Measurements from ENCODE around the gene IRAK4.
"Not testable (repeated sequence)": the region's sequence is repeated elsewhere in the genome, so short reads cannot be mapped to it uniquely, and the experiment has no call there.

Gene IRAK4

GRCh38 chr12:43758728-43759563 is at the start of gene IRAK4, which contains the start of gene PUS7L:
IRAK4 (plus strand) TSS chr12:43758951; CDS start chr12:43768112, 9,161 bp downstream.
PUS7L (minus strand) TSS chr12:43758790; CDS start chr12:43755245, 3,545 bp downstream.
- intact Hi-C loops (cut with DNase I): loop anchor here (5.0 to 10.0 kb wide), 2 partner anchors 48 to 126 kb away; partner anchors contain the start of gene TWF1
- DNase-seq: peak; percentile 89 to 98 (median 95)

GRCh38 chr12:43711348-43711747 is 47.4 kb upstream of the IRAK4 start:
- DNase-seq: no peak
- intact Hi-C loops (cut with DNase I): no loop called here

GRCh38 chr12:43722621-43723020 is 36.1 kb upstream of the IRAK4 start:
- intact Hi-C loops (cut with DNase I): loop anchor here (10.0 kb wide), 1 partner anchor 278 kb away; no protein-coding TSS in a partner anchor
- no peak for DNase-seq

GRCh38 chr12:43723134-43723533 is 35.6 kb upstream of the IRAK4 start:
- DNase-seq: no peak
- intact Hi-C loops (cut with DNase I): loop anchor here (10.0 kb wide), 1 partner anchor 278 kb away; no protein-coding TSS in a partner anchor

- no peak for DNase-seq
- intact Hi-C loops (cut with DNase I): loop anchor here (10.0 kb wide), 1 partner anchor 283 kb away; no protein-coding TSS in a partner anchor
Observed at GRCh38 chr12:43728117-43728516, 30.6 kb upstream of the IRAK4 start.

DNA sequence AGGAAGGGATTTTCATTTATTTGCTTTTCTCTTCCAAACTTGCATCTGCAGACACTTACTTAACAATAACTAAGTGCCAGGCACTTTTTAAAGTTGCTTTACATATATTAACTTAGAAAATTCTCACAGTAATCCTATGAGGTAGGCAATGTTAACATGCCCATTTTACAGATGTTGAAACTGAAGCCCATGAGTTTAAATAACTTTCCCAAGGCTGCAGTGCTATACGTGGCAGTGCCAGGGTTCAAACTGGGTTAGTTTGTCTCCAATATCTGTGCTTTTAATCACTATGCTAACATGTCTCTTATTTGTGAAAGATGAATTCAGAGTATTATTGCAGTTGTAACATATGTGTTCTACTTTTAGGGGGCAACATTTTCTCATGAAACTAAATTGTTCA is 30.1 kb upstream of the IRAK4 start:
- intact Hi-C loops (cut with DNase I): loop anchor here (10.0 kb wide), 1 partner anchor 284 kb away; no protein-coding TSS in a partner anchor
- DNase-seq: no peak

DNA sequence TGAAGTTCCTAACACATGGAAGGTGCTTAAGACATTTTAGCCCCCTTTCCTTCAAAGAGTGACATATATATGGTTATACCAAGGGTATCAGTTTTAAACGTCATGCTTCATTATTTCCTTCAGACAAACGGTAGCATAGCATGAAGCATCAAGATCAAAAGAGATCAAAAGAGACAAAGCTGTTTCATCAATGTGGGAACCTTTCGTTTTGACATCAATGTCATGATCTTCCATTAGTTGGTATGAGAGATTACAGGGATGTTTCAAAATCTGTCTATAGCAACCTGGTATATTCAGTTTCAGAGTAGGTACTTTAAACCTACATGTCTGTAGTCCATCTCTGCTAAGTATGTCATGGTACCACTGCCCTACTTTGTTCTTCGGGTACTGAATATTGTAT is 28.5 kb upstream of the IRAK4 start:
- intact Hi-C loops (cut with DNase I): no loop called here

GRCh38 chr12:43733687-43734086 is 25.1 kb upstream of the IRAK4 start:
- no peak for DNase-seq

More for the DNA sequence above, 28.5 kb upstream of the IRAK4 start:
- DNase-seq: no peak

GRCh38 chr12:43736927-43737440 is 21.8 kb upstream of the IRAK4 start:
- DNase-seq: no peak
- intact Hi-C loops (cut with DNase I): no loop called here

More at GRCh38 chr12:43733687-43734086, 25.1 kb upstream of the IRAK4 start:
- intact Hi-C loops (cut with DNase I): no loop called here

- DNase-seq: no peak
- intact Hi-C loops (cut with DNase I): no loop called here
Observed at GRCh38 chr12:43737646-43738045, 21.1 kb upstream of the IRAK4 start.

GRCh38 chr12:43740511-43741100 is 18.1 kb upstream of the IRAK4 start:
- DNase-seq: no peak
- intact Hi-C loops (cut with DNase I): no loop called here

GRCh38 chr12:43742106-43742505 is 16.6 kb upstream of the IRAK4 start:
- no peak for DNase-seq
- intact Hi-C loops (cut with DNase I): no loop called here

GRCh38 chr12:43744826-43745225 is 13.9 kb upstream of the IRAK4 start:
- intact Hi-C loops (cut with DNase I): no loop called here
- no peak for DNase-seq

DNA sequence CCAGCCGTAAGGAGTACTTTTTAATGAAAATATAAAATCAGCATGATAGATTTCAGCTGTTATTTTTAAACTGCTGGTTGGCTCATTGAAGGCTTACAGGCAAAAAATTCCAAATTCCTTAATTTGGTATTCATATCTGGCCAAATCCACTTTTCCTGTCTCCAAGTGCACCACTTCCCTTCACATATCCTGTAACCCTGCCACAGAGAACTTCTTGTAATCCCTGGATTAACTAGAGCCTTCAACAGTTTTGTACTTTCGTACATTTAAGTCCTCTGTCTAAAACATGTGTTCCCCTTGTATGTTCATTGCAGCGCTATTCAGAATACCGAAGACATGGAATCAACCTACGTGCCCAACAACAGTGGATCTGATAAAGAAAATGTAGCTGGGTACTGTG is 9.7 kb upstream of the IRAK4 start:
- intact Hi-C loops (cut with DNase I): no loop called here
- no peak for DNase-seq

DNA sequence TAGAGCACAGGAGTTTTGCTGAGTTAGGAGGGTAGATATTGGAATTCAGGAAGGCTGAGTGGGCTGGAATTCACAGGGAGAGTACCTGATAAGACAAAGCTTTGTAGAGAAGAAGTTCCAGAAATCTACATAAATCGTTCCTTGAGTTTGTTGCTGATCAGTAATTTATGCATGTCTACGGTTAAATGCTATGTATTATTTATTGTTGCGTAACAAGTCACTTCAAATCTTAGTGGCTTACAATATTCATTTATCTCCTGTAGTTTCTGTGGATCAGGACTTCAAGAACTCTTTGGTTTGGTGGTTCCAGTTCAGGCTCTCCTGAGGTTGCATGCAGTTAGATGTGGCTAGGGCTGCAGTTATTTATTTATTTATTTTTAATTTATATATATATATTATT is 7.9 kb upstream of the IRAK4 start:
- no peak for DNase-seq
- intact Hi-C loops (cut with DNase I): loop anchor here (10.0 kb wide), 1 partner anchor 134 kb away; no protein-coding TSS in a partner anchor

DNA sequence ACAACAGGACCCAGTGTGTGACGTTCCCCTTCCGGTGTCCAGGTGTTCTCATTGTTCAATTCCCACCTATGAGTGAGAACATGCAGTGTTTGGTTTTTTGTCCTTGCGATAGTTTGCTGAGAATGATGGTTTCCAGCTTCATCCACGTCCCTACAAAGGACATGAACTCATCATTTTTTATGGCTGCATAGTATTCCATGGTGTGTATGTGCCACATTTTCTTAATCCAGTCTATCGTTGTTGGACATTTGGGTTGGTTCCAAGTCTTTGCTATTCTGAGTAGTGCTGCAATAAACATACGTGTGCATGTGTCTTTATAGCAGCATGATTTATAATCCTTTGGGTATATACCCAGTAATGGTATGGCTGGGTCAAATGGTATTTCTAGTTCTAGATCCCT is 7.4 kb upstream of the IRAK4 start:
- intact Hi-C loops (cut with DNase I): loop anchor here (10.0 kb wide), 1 partner anchor 133 kb away; no protein-coding TSS in a partner anchor
- not testable (repeated sequence) for DNase-seq

DNA sequence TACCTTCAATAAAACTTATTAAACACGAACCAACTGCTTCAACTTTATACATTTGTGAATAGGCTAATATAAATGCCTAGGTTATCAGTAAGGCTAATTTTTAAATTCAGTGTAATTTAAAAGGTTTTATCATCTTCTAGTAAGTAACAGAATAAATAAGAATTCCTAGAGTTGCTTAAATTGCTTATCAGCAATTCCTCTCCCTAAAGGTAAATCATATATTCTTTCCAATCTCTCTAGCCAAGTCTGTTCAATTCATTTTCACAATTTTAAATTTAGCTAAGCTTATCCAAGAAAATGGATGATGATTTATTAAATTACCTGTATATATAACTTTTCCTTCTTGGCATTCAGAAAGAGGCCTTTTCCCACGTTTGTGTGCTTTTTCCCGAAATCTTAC is 4.7 kb upstream of the IRAK4 start:
- intact Hi-C loops (cut with DNase I): loop anchor here (10.0 kb wide), 1 partner anchor 131 kb away; no protein-coding TSS in a partner anchor
- no peak for DNase-seq

DNA sequence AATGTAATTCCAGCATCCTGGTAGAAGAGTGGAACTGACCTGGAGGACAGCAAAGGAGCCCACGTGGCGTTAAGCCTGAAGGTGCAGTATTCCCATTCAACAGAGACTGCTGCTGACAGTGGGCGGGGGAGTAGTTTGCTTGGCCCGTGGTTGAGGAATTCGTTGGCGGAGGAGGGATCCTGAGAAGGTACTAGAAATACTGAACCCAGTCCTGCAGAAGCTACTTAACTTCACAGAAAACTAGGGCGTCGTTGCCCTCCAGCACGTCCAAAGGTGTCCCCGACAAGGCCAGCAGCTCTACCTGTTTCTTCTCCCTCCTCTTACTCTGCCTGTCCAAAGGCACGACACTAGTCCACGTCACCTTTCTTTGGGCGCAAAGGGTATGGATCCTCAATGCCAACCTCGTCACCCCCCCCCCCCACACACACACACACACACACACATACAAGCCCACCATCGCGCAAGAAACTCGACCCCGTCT is 464 bp upstream of the IRAK4 start:
- peak in 41 of 42 donors; percentile 12 to 81 (median 50) for DNase-seq
- intact Hi-C loops (cut with DNase I): loop anchor here (5.0 to 10.0 kb wide), 2 partner anchors 49 to 127 kb away; partner anchors contain the start of gene TWF1

- intact Hi-C loops (cut with DNase I): no loop called here
- no peak for DNase-seq
Observed at GRCh38 chr12:43760396-43760795, 1.6 kb downstream of the IRAK4 start.
